ENCODE results near the gene TSHB.

The TSHB gene

DNA sequence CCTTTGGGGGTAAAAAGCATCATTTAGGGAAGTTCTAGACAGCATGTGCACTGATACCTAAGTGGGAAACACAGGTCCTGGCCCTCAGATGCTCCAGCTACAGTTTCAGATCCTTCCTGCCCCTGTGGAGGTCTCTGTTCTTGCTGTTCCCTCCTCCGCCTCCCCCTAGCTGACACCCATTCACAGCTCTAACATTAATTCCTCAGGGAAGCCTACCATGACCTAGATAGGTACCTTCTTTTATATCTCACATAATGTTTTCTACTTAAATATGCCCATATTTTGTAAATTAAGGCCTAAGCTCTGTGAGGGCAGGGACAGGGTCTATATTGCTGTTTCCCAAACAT, 48.3 kb downstream of the TSHB start:
- intact Hi-C loops (cut with DNase I; ENCODE audit: low total_unique reads): no loop called here
- H3K4me1 ChIP-seq: peaks cover 0 to 74% (median 31%) of the 10 kb centered on the region in 4 donors
- no peaks in the 10 kb centered on the region for H3K9me3 ChIP-seq
- H3K4me3 ChIP-seq: no peak overlapping the region
- DNase-seq: no peak
- H3K36me3 ChIP-seq: no peaks in the 10 kb centered on the region
- H3K27ac ChIP-seq: peak overlapping the region in 1 of 2 donors; percentile 84
- H3K27me3 ChIP-seq: no peaks in the 10 kb centered on the region
- TF ChIP-seq, protein P1, sequence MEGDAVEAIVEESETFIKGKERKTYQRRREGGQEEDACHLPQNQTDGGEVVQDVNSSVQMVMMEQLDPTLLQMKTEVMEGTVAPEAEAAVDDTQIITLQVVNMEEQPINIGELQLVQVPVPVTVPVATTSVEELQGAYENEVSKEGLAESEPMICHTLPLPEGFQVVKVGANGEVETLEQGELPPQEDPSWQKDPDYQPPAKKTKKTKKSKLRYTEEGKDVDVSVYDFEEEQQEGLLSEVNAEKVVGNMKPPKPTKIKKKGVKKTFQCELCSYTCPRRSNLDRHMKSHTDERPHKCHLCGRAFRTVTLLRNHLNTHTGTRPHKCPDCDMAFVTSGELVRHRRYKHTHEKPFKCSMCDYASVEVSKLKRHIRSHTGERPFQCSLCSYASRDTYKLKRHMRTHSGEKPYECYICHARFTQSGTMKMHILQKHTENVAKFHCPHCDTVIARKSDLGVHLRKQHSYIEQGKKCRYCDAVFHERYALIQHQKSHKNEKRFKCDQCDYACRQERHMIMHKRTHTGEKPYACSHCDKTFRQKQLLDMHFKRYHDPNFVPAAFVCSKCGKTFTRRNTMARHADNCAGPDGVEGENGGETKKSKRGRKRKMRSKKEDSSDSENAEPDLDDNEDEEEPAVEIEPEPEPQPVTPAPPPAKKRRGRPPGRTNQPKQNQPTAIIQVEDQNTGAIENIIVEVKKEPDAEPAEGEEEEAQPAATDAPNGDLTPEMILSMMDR (IDR thresholded peaks at IDR 0.05): no peak

DNA sequence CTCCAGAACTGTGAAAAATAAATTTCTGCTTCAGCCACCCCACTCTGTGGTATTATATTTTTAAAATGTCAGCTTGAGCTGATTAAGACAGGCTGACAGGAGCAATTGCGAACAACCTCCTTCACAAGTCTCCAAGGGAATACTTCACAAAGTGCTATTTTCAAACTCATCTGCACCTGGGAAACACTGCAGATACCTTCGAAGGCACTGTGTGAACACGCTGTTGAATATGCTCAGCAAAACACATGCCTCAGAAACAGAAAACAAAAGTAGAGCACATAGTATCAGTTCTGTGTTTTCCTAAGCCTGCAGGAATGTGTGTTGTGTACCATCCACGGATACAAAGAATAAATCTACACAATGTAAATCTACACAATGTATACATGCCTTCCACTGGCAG, 49.1 kb downstream of the TSHB start:
- H3K9me3 ChIP-seq: no peaks in the 10 kb centered on the region
- TF ChIP-seq, protein P1 (IDR thresholded peaks at IDR 0.05): no peak
- intact Hi-C loops (cut with DNase I; ENCODE audit: low total_unique reads): no loop called here
- H3K36me3 ChIP-seq: no peaks in the 10 kb centered on the region
- H3K4me1 ChIP-seq: peaks cover 0 to 74% (median 30%) of the 10 kb centered on the region in 4 donors
- no peak for DNase-seq
- H3K27me3 ChIP-seq: no peaks in the 10 kb centered on the region
- no peak overlapping the region for H3K27ac ChIP-seq
- H3K4me3 ChIP-seq: no peak overlapping the region

GRCh38 chr1:115082949-115083348, 53.3 kb downstream of the TSHB start:
- intact Hi-C loops (cut with DNase I; ENCODE audit: low total_unique reads): no loop called here
- Histone ChIP-seq H3K9me3 (no peaks in the 10 kb centered on the region), H3K27me3 (no peaks in the 10 kb centered on the region), H3K27ac (peak overlapping the region; percentile 97), H3K4me3 (no peak overlapping the region), H3K36me3 (no peaks in the 10 kb centered on the region), H3K4me1 (peaks cover 0 to 74% (median 29%) of the 10 kb centered on the region in 4 donors)
- TF ChIP-seq, protein P1 (IDR thresholded peaks at IDR 0.05): no peak
- DNase-seq: no peak
